SK-N-SH treated with all-trans-retinoic acid at 6 μM for 48 hours (cell line): ENCODE data around the gene VWA5B1.

Experiments
- CREB5 ChIP-seq: fragments of 250-450 bp; sonication (Bioruptor Pico); IDR thresholded peaks from 2 replicates; pipeline ENCODE4 v1.5.1; 2020; ENCODE audit warnings: low read depth, mild to moderate bottlenecking, moderate library complexity
- CSRNP3 ChIP-seq: fragments of 250-450 bp; sonication (Bioruptor Pico); IDR thresholded peaks from 2 replicates; pipeline ENCODE4 v1.5.1; 2021; ENCODE audit warnings: mild to moderate bottlenecking, moderate library complexity
- ESRRG ChIP-seq: fragments of 250-450 bp; sonication (Bioruptor Pico); IDR thresholded peaks from 2 replicates; pipeline ENCODE4 v1.6.1; 2021; ENCODE audit warnings: mild to moderate bottlenecking
- ISL1 ChIP-seq: fragments of 250-450 bp; sonication (Bioruptor Pico); IDR thresholded peaks from 2 replicates; pipeline ENCODE4 v2.1.2; 2022; ENCODE audit warnings: mild to moderate bottlenecking, moderate library complexity
- PATZ1 ChIP-seq: fragments of 250-450 bp; sonication (Bioruptor Pico); IDR thresholded peaks from 2 replicates; pipeline ENCODE4 v1.8.0; 2020; ENCODE audit warnings: mild to moderate bottlenecking, moderate library complexity, borderline replicate concordance
- POU6F1 ChIP-seq: fragments of 250-450 bp; sonication (Bioruptor Pico); IDR thresholded peaks from 2 replicates; pipeline ENCODE4 v1.8.0; 2021; ENCODE audit warnings: low read depth, mild to moderate bottlenecking, moderate library complexity, borderline replicate concordance
- RARB ChIP-seq: fragments of 250-450 bp; sonication (Bioruptor Pico); IDR thresholded peaks from 2 replicates; pipeline ENCODE4 v1.8.0; 2021; ENCODE audit warnings: mild to moderate bottlenecking, moderate library complexity
- SNAI2 ChIP-seq: fragments of 250-450 bp; sonication (Bioruptor Pico); IDR thresholded peaks from 2 replicates; pipeline ENCODE4 v1.5.0; 2020; ENCODE audit warnings: mild to moderate bottlenecking, moderate library complexity
- TCF4 ChIP-seq: fragments of 250-450 bp; sonication (Bioruptor Pico); IDR thresholded peaks from 2 replicates; pipeline ENCODE4 v1.8.0; 2021; ENCODE audit warnings: mild to moderate bottlenecking, moderate library complexity, borderline replicate concordance
- TSHZ2 ChIP-seq: fragments of 250-450 bp; sonication (Bioruptor Pico); IDR thresholded peaks from 2 replicates; pipeline ENCODE4 v1.5.0; 2020; ENCODE audit warnings: mild to moderate bottlenecking, moderate library complexity
- ZFP3 ChIP-seq: fragments of 250-450 bp; sonication (Bioruptor Pico); IDR thresholded peaks from 2 replicates; pipeline ENCODE4 v1.5.0; 2020; ENCODE audit warnings: mild to moderate bottlenecking, moderate library complexity
- ZFP30 ChIP-seq: fragments of 450-650 bp; formaldehyde crosslinking; IDR thresholded peaks from 2 replicates; pipeline ENCODE4 v1.5.0; 2022; ENCODE audit warnings: mild to moderate bottlenecking, moderate library complexity
- ZNF565 ChIP-seq: fragments of 450-650 bp; formaldehyde crosslinking; conservative IDR thresholded peaks from 2 replicates; pipeline ENCODE4 v1.5.0; 2020; ENCODE audit warnings: low read depth, mild to moderate bottlenecking, moderate library complexity
- ZNF8 ChIP-seq: fragments of 450-650 bp; formaldehyde crosslinking; IDR thresholded peaks from 2 replicates; pipeline ENCODE4 v1.5.0; 2020; ENCODE audit warnings: mild to moderate bottlenecking, moderate library complexity

GRCh38 chr1:20282533-20282932, 8.1 kb upstream of the VWA5B1 start:
- TF ChIP-seq SNAI2 (CRISPR knock-in tag) (no peak), PATZ1 (CRISPR knock-in tag) (no peak), ESRRG (CRISPR knock-in tag) (no peak), ZNF565 (no peak), CSRNP3 (CRISPR knock-in tag) (no peak), ISL1 (no peak), CREB5 (CRISPR knock-in tag) (no peak), RARB (CRISPR knock-in tag) (no peak), POU6F1 (CRISPR knock-in tag) (no peak), TSHZ2 (no peak), ZNF8 (CRISPR knock-in tag) (no peak), ZFP30 (no peak), TCF4 (no peak), ZFP3 (no peak)
